Heart right ventricle (tissue), 16 donors: ENCODE results near the gene SETD1A. TPM values are rescaled to one million over a fixed set of nuclear protein-coding genes. Genes with fewer than 3 reads are reported as not detected.
"Not testable (repeated sequence)": the region's sequence is repeated elsewhere in the genome, so short reads cannot be mapped to it uniquely, and the experiment has no call there.

Experiments used
- ATAC-seq, 8 donors: fragments of 200-7000 bp; cut with Tn5 transposase; one replicate each; pipeline ENCODE4 v1.9.1; 2020; ENCODE audit warnings: mild to moderate bottlenecking in 8 of 8, moderate library complexity in 8 of 8, moderate number of reproducible peaks in 1 of 8
- DNase-seq, 2 donors: peaks; one replicate each; pipeline ENCODE4 v3.0.0-alpha.2; 2020
- H3K27ac ChIP-seq, 10 donors: fragments of 200-600 bp; sonication (generic) in 2 of 10; one replicate each; pipeline versions ENCODE4 v1.5.0 to v1.8.0; 2020 to 2022; ENCODE audit warnings: mild to moderate bottlenecking in 3 of 10
- H3K27me3 ChIP-seq, 7 donors: fragments of 200-600 bp; one replicate each; pipeline ENCODE4 v1.8.0; 2021 to 2022; ENCODE audit warnings: mild to moderate bottlenecking in 2 of 7
- H3K36me3 ChIP-seq, 9 donors: fragments of 200-600 bp; sonication (generic) in 1 of 9; one replicate each; pipeline versions ENCODE4 v1.5.0 to v1.8.0; 2020 to 2022; ENCODE audit warnings: mild to moderate bottlenecking in 2 of 9
- H3K4me1 ChIP-seq, 9 donors: fragments of 200-600 bp; sonication (generic) in 1 of 9; one replicate each; pipeline versions ENCODE4 v1.5.0 to v1.8.0; 2020 to 2022; ENCODE audit warnings: mild to moderate bottlenecking in 4 of 9
- H3K4me3 ChIP-seq, 10 donors: fragments of 200-600 bp; sonication (generic) in 2 of 10; one replicate each; pipeline versions ENCODE4 v1.5.0 to v1.8.0; 2020 to 2022; ENCODE audit warnings: mild to moderate bottlenecking in 7 of 10, moderate library complexity in 2 of 10
- H3K9me3 ChIP-seq, 11 donors: fragments of 200-600 bp in 10 of 11; sonication (generic) in 2 of 11; one replicate each; pipeline versions ENCODE4 v1.5.0 to v1.8.0; 2013 to 2022; ENCODE audit warnings: mild to moderate bottlenecking in 2 of 11, control low read depth in 1 of 11, moderate library complexity in 1 of 11
- CTCF ChIP-seq, 9 donors: fragments of 200-600 bp; sonication (generic) in 2 of 9; IDR thresholded peaks; one replicate each; pipeline versions ENCODE4 v1.5.0 to v1.8.0; 2021 to 2022; ENCODE audit warnings: antibody characterized with exemption in 9 of 9, mild to moderate bottlenecking in 5 of 9, moderate library complexity in 1 of 9
- whole genome bisulfite sequencing, 2 donors: extraction: QIAGEN DNeasy Blood & Tissue Kit; methylation state at CpG; one replicate each; pipeline ENCODE4 v1.1.7; 2013; ENCODE audit warnings: inconsistent platforms in 1 of 2; 5-methylcytosine and 5-hydroxymethylcytosine counted together
- intact Hi-C, 10 donors: fragments of 100-400 bp; cut with DNase I; formaldehyde crosslinking; loops; one replicate each; pipeline versions ENCODE4 v1.11.1 to v1.14.2; 2022
- polyA plus RNA-seq, 2 donors: library from polyadenylated mRNA; stranded (reverse); fragments of 200-250 nt; gene quantifications; one replicate each; pipeline ENCODE4 v1.2.3, GENCODE V29; 2013
- total RNA-seq, 10 donors: library from RNA; stranded (reverse); fragmentation: NEBNext Ultra II Directional in 3 of 10; extraction: Animal tissue kit (Norgen Biotek cat#: 25700) in 3 of 10; gene quantifications; one replicate each; pipeline versions ENCODE4 v1.2.1 to v1.2.4, GENCODE V29; 2021 to 2023
- donor health status: Arrhythmogenic right ventricular cardiomyopathy.
- donor health status: ischemic (EF 13 %, LVEDD 7.1; RV severe dilation, severe dysfunction).
- donor health status: healthy with polysubstance abuse.
- donor health status: DM: no; HTN: yes; CAD: no.
- donor health status: DM: no; HTN: no; CAD: no.
- donor health status: ischemic (EF 25% LVEDD 6.9; RV normal size, moderate dysfunction).
- donor health status: ischemic (EF 25% LVEDD 5.7; RV mildly dilated, moderate dysfunction).
- donor health status: healthy.
- donor health status: DM: yes; HTN: yes; CAD: no.
- donor health status: Ischemic cardiomyopathy.
- donor health status: ischemic (EF 35%, LVEDD 5.7; RV mildly dilated, moderate dysfunction).
- donor health status: nonischemic (EF 11% LVEDD 7.7; RV severe dilation, severe dysfunction).
- donor health status: DM: yes; HTN: yes; CAD: no.
- donor health status: PGD.
- donor health status: ischemic (EF 29% LVEDD 5.4; RV normal size, mild dysfunction).
- donor health status: nonischemic (EF 23%, LVEDD 6.1; RV moderate dilation, normal function).

SETD1A gene
- total and polyA plus RNA-seq, 12 donors: 5.8 to 11.4 (median 9.2) TPM

GRCh38 chr16:30937692-30938091 lies 19.9 kb upstream of the SETD1A start:
- Histone ChIP-seq H3K9me3 (no peaks in the 10 kb centered on the region), H3K36me3 (peaks cover 0 to 59% (median 3%) of the 10 kb centered on the region in 9 donors), H3K4me3 (no peak overlapping the region), H3K27ac (peak overlapping the region in 3 of 10 donors; percentile 20 to 29 (median 20)), H3K4me1 (peaks cover 0 to 28% (median 8%) of the 10 kb centered on the region in 9 donors), H3K27me3 (no peaks in the 10 kb centered on the region)
- WGBS, 2 donors: 49 to 58% methylated on average over 5 of the region's 5 CpGs
- intact Hi-C loops: no loop called here
- no peak for TF ChIP-seq CTCF (IDR thresholded peaks at IDR 0.05)
- ATAC-seq: no peak
- no peak for DNase-seq

GRCh38 chr16:30939571-30939970 lies 18.0 kb upstream of the SETD1A start:
- not testable (repeated sequence) for ATAC-seq
- peaks cover 0 to 61% (median 0%) of the 10 kb centered on the region in 9 donors for H3K36me3 ChIP-seq

GRCh38 chr16:30941600-30942425 lies 15.7 kb upstream of the SETD1A start:
- H3K4me3 ChIP-seq: no peak overlapping the region
- no peak overlapping the region for H3K27ac ChIP-seq
- DNase-seq (peak; percentile 71 to 73), ATAC-seq (peak; percentile 82 to 92 (median 88))
- H3K9me3 ChIP-seq: no peaks in the 10 kb centered on the region
- no peaks in the 10 kb centered on the region for H3K27me3 ChIP-seq
- intact Hi-C loops: no loop called here
- TF ChIP-seq CTCF (IDR thresholded peaks at IDR 0.05): peak; percentile 75 to 92 (median 88)
- peaks cover 0 to 24% (median 8%) of the 10 kb centered on the region in 9 donors for H3K4me1 ChIP-seq
- 24 to 27% methylated on average over 15 of the region's 15 CpGs for WGBS, 2 donors
- H3K36me3 ChIP-seq: peaks cover 0 to 63% (median 0%) of the 10 kb centered on the region in 9 donors

More at GRCh38 chr16:30939571-30939970, 18.0 kb upstream of the SETD1A start:
- H3K4me3 ChIP-seq, H3K9me3 ChIP-seq, H3K27ac ChIP-seq, intact Hi-C loops, DNase-seq, H3K27me3 ChIP-seq: not testable (repeated sequence)
- 94 to 95% methylated on average over 8 of the region's 8 CpGs for WGBS, 2 donors
- H3K4me1 ChIP-seq: peaks cover 0 to 28% (median 8%) of the 10 kb centered on the region in 9 donors

DNA sequence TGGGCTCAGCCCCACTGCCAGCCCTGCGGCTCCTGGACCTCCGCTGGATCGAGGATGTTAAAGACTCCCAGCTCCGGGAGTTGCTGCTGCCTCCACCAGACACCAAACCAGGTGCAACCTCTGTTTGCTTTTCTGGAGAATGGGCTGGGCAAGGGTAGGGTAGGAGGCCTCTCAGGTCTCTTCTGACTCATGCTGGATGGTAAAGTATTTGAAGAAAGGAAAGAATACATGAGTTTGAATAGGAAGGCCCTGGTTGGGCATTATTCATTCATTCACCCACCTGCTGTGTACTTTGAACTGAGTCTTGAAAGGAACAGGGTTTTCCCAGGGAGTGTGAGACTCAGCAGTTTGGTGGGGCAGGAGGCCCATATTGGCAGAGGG lies 15.1 kb upstream of the SETD1A start:
- peaks cover 0 to 23% (median 8%) of the 10 kb centered on the region in 9 donors for H3K4me1 ChIP-seq
- no peak overlapping the region for H3K27ac ChIP-seq
- intact Hi-C loops: no loop called here
- no peaks in the 10 kb centered on the region for H3K9me3 ChIP-seq
- DNase-seq (no peak), ATAC-seq (no peak)
- TF ChIP-seq CTCF (IDR thresholded peaks at IDR 0.05): no peak
- WGBS, 2 donors: 87 to 91% methylated on average over 4 of the region's 4 CpGs
- peaks cover 0 to 62% (median 0%) of the 10 kb centered on the region in 9 donors for H3K36me3 ChIP-seq
- H3K27me3 ChIP-seq: no peaks in the 10 kb centered on the region
- H3K4me3 ChIP-seq: no peak overlapping the region

GRCh38 chr16:30944352-30944751 lies 13.2 kb upstream of the SETD1A start:
- Histone ChIP-seq H3K9me3 (no peaks in the 10 kb centered on the region), H3K4me3 (no peak overlapping the region), H3K27ac (no peak overlapping the region), H3K27me3 (no peaks in the 10 kb centered on the region), H3K36me3 (peaks cover 0 to 52% (median 0%) of the 10 kb centered on the region in 9 donors), H3K4me1 (peaks cover 0 to 18% (median 8%) of the 10 kb centered on the region in 9 donors)
- DNase-seq: no peak
- intact Hi-C loops: no loop called here
- no peak for TF ChIP-seq CTCF (IDR thresholded peaks at IDR 0.05)
- no peak for ATAC-seq
